Spleen (tissue), 11 donors: Measurements from ENCODE around the gene SNX33. TPM values are rescaled to one million over a fixed set of nuclear protein-coding genes. Genes with fewer than 3 reads are reported as not detected.
"Not testable (repeated sequence)": the region's sequence is repeated elsewhere in the genome, so short reads cannot be mapped to it uniquely, and the experiment has no call there.

ENCODE experiments used
- DNase-seq: peaks from one replicate; pipeline ENCODE4 v3.0.0-alpha.2; 2020
- H3K27ac ChIP-seq, 8 donors: fragments of 200-600 bp; sonication (generic) in 7 of 8; 1 replicate in 4 of 8; 2 replicates in 4 of 8; pipeline versions ENCODE4 v1.5.0 to v1.8.0; 2016 to 2021; ENCODE audit warnings: inconsistent platforms in 4 of 8, mild to moderate bottlenecking in 4 of 8, moderate library complexity in 1 of 8
- H3K27me3 ChIP-seq, 7 donors: fragments of 200-600 bp; sonication (generic) in 6 of 7; replicated peaks in 1 of 7; 1 replicate in 4 of 7; 2 replicates in 3 of 7; pipeline versions ENCODE4 v1.5.0 to v1.8.0; 2016 to 2021; ENCODE audit warnings: inconsistent platforms in 3 of 7, mild to moderate bottlenecking in 1 of 7
- H3K36me3 ChIP-seq, 6 donors: fragments of 200-600 bp; sonication (generic) in 5 of 6; 1 replicate in 4 of 6; 2 replicates in 2 of 6; pipeline versions ENCODE4 v1.5.0 to v1.8.0; 2016 to 2021; ENCODE audit warnings: inconsistent platforms in 2 of 6
- H3K4me1 ChIP-seq, 6 donors: fragments of 200-600 bp; sonication (generic) in 5 of 6; 1 replicate in 3 of 6; 2 replicates in 3 of 6; pipeline versions ENCODE4 v1.5.0 to v1.8.0; 2016 to 2021; ENCODE audit warnings: inconsistent platforms in 3 of 6
- H3K4me3 ChIP-seq, 8 donors: fragments of 200-600 bp; sonication (generic) in 7 of 8; 1 replicate in 4 of 8; 2 replicates in 4 of 8; pipeline versions ENCODE4 v1.5.0 to v1.8.0; 2016 to 2021; ENCODE audit warnings: inconsistent platforms in 4 of 8, mild to moderate bottlenecking in 4 of 8, moderate library complexity in 2 of 8
- H3K9me3 ChIP-seq, 8 donors: fragments of 200-600 bp; sonication (generic) in 7 of 8; 1 replicate in 4 of 8; 2 replicates in 4 of 8; pipeline versions ENCODE4 v1.5.0 to v1.8.0; 2016 to 2021; ENCODE audit warnings: inconsistent platforms in 4 of 8
- CTCF ChIP-seq, 11 experiments: fragments of 200-600 bp in 7 of 11; fragments of 450-650 bp in 4 of 11; sonication (generic) in 4 of 11; IDR thresholded peaks in 8 of 11; conservative IDR thresholded peaks in 3 of 11; 1 replicate in 7 of 11; 2 replicates in 4 of 11; pipeline versions ENCODE4 v1.4.0 to v1.8.0; 2016 to 2021; ENCODE audit warnings: antibody characterized with exemption in 11 of 11, inconsistent platforms in 4 of 11, mild to moderate bottlenecking in 1 of 11
- POLR2A ChIP-seq, 3 donors: fragments of 450-650 bp; IDR thresholded peaks; one replicate each; pipeline ENCODE4 v1.5.1; 2017; ENCODE audit warnings: antibody characterized with exemption in 3 of 3, mild to moderate bottlenecking in 1 of 3
- POLR2AphosphoS5 ChIP-seq, 3 donors: sonication (generic); formaldehyde crosslinking; IDR thresholded peaks; one replicate each; pipeline ENCODE4 v1.5.1; 2017; ENCODE audit warnings: antibody characterized with exemption in 3 of 3
- WGBS, 5 donors: extraction: QIAGEN DNeasy Blood & Tissue Kit in 3 of 5; methylation state at CpG; one replicate each; pipeline versions ENCODE4 v1.1.5 to v1.1.7; 2013 to 2018; 5-methylcytosine and 5-hydroxymethylcytosine counted together
- intact Hi-C: fragments of 100-400 bp; cut with DNase I; formaldehyde crosslinking; loops from one replicate; pipeline ENCODE4 v1.15.0; 2023; ENCODE audit warnings: low total_unique reads
- polyA plus RNA-seq, 3 donors: library from polyadenylated mRNA; stranded (reverse); fragments of 200-250 nt; gene quantifications; one replicate each; pipeline ENCODE4 v1.2.1, GENCODE V29; 2013
- total RNA-seq, 7 donors: library from RNA; depleted of rRNA in 3 of 7; stranded (reverse); fragments of >200 nt in 3 of 7; fragmentation: NEBNext Ultra II Directional in 4 of 7; extraction: Animal tissue kit (Norgen Biotek cat#: 25700) in 4 of 7; gene quantifications; one replicate each; pipeline versions ENCODE4 v1.1.0 to v1.2.1, GENCODE V29; 2016 to 2021
- donor health status: healthy with polysubstance abuse.
- donor health status: DM: no; HTN: no; CAD: no; lungs with moderate emphysema.
- donor health status: DM: no; HTN: no; CAD: no.
- donor health status: Bipolar disorder and iron deficiency.
- donor health status: healthy.
- donor health status: DM: no; HTN: no; CAD: no.
- donor health status: DM: yes; HTN: yes; CAD: no.

Gene SNX33
- total and polyA plus RNA-seq, 10 donors = 4.3 to 22.8 (median 16.5) TPM

- Histone ChIP-seq H3K4me3 (no peak overlapping the region), H3K9me3 (no peaks in the 10 kb centered on the region), H3K36me3 (peaks cover 0 to 9% (median 0%) of the 10 kb centered on the region in 6 donors), H3K4me1 (peaks cover 0 to 24% (median 12%) of the 10 kb centered on the region in 6 donors), H3K27me3 (peaks cover 0 to 19% (median 0%) of the 10 kb centered on the region in 7 donors), H3K27ac (no peak overlapping the region)
- no peak for DNase-seq
- WGBS, 5 donors = 87 to 97% (median 93%) methylated on average over 7 of the region's 7 CpGs
- intact Hi-C loops = no loop called here
- TF ChIP-seq CTCF (IDR thresholded peaks at IDR 0.05 in 8 of 11, conservative IDR thresholded peaks at IDR 0.05 in 3 of 11) = no peak
- TF ChIP-seq POLR2AphosphoS5 (IDR thresholded peaks at IDR 0.05) = no peak
- TF ChIP-seq POLR2A (IDR thresholded peaks at IDR 0.05) = no peak
These were observed 40.5 kb downstream of the SNX33 start for GRCh38 chr15:75688278-75688557.

GRCh38 chr15:75688831-75689230 is 41.1 kb downstream of the SNX33 start:
- no peaks in the 10 kb centered on the region for H3K9me3 ChIP-seq
- TF ChIP-seq CTCF (IDR thresholded peaks at IDR 0.05 in 8 of 11, conservative IDR thresholded peaks at IDR 0.05 in 3 of 11) = no peak
- TF ChIP-seq POLR2AphosphoS5 (IDR thresholded peaks at IDR 0.05) = no peak
- no peak for TF ChIP-seq POLR2A (IDR thresholded peaks at IDR 0.05)
- 91 to 97% (median 93%) methylated on average over 6 to 26 of the region's 26 CpGs for WGBS, 5 donors
- H3K27me3 ChIP-seq = peaks cover 0 to 25% (median 0%) of the 10 kb centered on the region in 7 donors
- DNase-seq = no peak
- H3K4me1 ChIP-seq = peaks cover 5 to 24% (median 12%) of the 10 kb centered on the region in 6 donors
- peaks cover 0 to 9% (median 0%) of the 10 kb centered on the region in 6 donors for H3K36me3 ChIP-seq
- H3K27ac ChIP-seq = no peak overlapping the region
- H3K4me3 ChIP-seq = no peak overlapping the region
- intact Hi-C loops = no loop called here

- H3K36me3 ChIP-seq, intact Hi-C loops, H3K27ac ChIP-seq, H3K4me3 ChIP-seq, H3K9me3 ChIP-seq, DNase-seq: not testable (repeated sequence)
- 87 to 96% (median 92%) methylated on average over 3 to 20 of the region's 20 CpGs; no CpG with 5 or more reads in 1 of the 5 donors for WGBS, 5 donors
- H3K4me1 ChIP-seq = peaks cover 11 to 27% (median 14%) of the 10 kb centered on the region in 6 donors
- peaks cover 0 to 31% (median 0%) of the 10 kb centered on the region in 7 donors for H3K27me3 ChIP-seq
These were observed 41.7 kb downstream of the SNX33 start for GRCh38 chr15:75689429-75689828.

GRCh38 chr15:75692311-75692710 is 44.6 kb downstream of the SNX33 start:
- H3K36me3 ChIP-seq, H3K4me3 ChIP-seq, H3K27ac ChIP-seq, intact Hi-C loops, DNase-seq, H3K9me3 ChIP-seq: not testable (repeated sequence)
- 46 to 60% (median 53%) methylated on average over 4 of the region's 4 CpGs for WGBS, 5 donors
- Histone ChIP-seq H3K4me1 (peaks cover 23 to 50% (median 43%) of the 10 kb centered on the region in 6 donors), H3K27me3 (peaks cover 0 to 35% (median 0%) of the 10 kb centered on the region in 7 donors)

GRCh38 chr15:75693028-75693427 is 45.3 kb downstream of the SNX33 start:
- H3K9me3 ChIP-seq, intact Hi-C loops, H3K4me3 ChIP-seq, H3K27ac ChIP-seq, H3K36me3 ChIP-seq, DNase-seq: not testable (repeated sequence)
- peaks cover 23 to 54% (median 44%) of the 10 kb centered on the region in 6 donors for H3K4me1 ChIP-seq
- H3K27me3 ChIP-seq = peaks cover 0 to 27% (median 0%) of the 10 kb centered on the region in 7 donors
- 36 to 68% (median 57%) methylated on average over 5 to 11 of the region's 15 CpGs for WGBS, 5 donors
